ENCODE results near the gene SNRNP48. TPM values are rescaled to one million over a fixed set of nuclear protein-coding genes. Genes with fewer than 3 reads are reported as not detected.

Gene SNRNP48
- total and polyA plus RNA-seq, 2 of the 8 experiments (the other 6 are each of a cell fraction or from before 2014, with no cell fraction given): 7.7 to 21.0 TPM

DNA sequence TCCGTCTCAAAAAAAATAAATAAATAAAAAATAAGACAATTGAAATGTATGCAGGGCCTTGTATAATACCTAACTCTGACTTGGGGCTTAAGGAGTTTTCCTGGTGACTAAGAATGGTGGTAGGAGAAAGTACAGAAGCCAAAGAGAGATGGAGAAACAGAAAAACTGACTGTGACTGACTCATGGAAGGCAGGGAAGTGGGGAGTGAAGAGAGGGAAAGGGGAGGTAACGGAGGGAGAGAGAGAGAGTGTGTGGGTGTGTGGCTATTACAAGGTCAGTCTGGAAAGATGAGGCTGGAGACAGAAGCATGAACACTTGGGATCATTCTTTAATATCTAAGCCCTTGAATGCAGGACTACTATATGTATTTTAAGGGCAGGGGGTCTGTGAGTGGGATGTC is 38.5 kb downstream of the SNRNP48 start (continued):
- TF ChIP-seq, protein P1, sequence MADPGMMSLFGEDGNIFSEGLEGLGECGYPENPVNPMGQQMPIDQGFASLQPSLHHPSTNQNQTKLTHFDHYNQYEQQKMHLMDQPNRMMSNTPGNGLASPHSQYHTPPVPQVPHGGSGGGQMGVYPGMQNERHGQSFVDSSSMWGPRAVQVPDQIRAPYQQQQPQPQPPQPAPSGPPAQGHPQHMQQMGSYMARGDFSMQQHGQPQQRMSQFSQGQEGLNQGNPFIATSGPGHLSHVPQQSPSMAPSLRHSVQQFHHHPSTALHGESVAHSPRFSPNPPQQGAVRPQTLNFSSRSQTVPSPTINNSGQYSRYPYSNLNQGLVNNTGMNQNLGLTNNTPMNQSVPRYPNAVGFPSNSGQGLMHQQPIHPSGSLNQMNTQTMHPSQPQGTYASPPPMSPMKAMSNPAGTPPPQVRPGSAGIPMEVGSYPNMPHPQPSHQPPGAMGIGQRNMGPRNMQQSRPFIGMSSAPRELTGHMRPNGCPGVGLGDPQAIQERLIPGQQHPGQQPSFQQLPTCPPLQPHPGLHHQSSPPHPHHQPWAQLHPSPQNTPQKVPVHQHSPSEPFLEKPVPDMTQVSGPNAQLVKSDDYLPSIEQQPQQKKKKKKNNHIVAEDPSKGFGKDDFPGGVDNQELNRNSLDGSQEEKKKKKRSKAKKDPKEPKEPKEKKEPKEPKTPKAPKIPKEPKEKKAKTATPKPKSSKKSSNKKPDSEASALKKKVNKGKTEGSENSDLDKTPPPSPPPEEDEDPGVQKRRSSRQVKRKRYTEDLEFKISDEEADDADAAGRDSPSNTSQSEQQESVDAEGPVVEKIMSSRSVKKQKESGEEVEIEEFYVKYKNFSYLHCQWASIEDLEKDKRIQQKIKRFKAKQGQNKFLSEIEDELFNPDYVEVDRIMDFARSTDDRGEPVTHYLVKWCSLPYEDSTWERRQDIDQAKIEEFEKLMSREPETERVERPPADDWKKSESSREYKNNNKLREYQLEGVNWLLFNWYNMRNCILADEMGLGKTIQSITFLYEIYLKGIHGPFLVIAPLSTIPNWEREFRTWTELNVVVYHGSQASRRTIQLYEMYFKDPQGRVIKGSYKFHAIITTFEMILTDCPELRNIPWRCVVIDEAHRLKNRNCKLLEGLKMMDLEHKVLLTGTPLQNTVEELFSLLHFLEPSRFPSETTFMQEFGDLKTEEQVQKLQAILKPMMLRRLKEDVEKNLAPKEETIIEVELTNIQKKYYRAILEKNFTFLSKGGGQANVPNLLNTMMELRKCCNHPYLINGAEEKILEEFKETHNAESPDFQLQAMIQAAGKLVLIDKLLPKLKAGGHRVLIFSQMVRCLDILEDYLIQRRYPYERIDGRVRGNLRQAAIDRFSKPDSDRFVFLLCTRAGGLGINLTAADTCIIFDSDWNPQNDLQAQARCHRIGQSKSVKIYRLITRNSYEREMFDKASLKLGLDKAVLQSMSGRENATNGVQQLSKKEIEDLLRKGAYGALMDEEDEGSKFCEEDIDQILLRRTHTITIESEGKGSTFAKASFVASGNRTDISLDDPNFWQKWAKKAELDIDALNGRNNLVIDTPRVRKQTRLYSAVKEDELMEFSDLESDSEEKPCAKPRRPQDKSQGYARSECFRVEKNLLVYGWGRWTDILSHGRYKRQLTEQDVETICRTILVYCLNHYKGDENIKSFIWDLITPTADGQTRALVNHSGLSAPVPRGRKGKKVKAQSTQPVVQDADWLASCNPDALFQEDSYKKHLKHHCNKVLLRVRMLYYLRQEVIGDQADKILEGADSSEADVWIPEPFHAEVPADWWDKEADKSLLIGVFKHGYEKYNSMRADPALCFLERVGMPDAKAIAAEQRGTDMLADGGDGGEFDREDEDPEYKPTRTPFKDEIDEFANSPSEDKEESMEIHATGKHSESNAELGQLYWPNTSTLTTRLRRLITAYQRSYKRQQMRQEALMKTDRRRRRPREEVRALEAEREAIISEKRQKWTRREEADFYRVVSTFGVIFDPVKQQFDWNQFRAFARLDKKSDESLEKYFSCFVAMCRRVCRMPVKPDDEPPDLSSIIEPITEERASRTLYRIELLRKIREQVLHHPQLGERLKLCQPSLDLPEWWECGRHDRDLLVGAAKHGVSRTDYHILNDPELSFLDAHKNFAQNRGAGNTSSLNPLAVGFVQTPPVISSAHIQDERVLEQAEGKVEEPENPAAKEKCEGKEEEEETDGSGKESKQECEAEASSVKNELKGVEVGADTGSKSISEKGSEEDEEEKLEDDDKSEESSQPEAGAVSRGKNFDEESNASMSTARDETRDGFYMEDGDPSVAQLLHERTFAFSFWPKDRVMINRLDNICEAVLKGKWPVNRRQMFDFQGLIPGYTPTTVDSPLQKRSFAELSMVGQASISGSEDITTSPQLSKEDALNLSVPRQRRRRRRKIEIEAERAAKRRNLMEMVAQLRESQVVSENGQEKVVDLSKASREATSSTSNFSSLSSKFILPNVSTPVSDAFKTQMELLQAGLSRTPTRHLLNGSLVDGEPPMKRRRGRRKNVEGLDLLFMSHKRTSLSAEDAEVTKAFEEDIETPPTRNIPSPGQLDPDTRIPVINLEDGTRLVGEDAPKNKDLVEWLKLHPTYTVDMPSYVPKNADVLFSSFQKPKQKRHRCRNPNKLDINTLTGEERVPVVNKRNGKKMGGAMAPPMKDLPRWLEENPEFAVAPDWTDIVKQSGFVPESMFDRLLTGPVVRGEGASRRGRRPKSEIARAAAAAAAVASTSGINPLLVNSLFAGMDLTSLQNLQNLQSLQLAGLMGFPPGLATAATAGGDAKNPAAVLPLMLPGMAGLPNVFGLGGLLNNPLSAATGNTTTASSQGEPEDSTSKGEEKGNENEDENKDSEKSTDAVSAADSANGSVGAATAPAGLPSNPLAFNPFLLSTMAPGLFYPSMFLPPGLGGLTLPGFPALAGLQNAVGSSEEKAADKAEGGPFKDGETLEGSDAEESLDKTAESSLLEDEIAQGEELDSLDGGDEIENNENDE (IDR thresholded peaks at IDR 0.05; ENCODE audit: insufficient replicate concordance, low read length): no peak
- TF ChIP-seq SRF (IDR thresholded peaks at IDR 0.05; ENCODE audit: low read depth, low read length) (no peak), EZH2 (IDR thresholded peaks at IDR 0.05; ENCODE audit: low read depth, low read length, severe bottlenecking) (no peak), POU5F1 (IDR thresholded peaks at IDR 0.05; ENCODE audit: low read depth, low read length) (no peak), SP1 (IDR thresholded peaks at IDR 0.05; ENCODE audit: low read depth, low read length) (no peak), RBBP5 (IDR thresholded peaks at IDR 0.05; ENCODE audit: borderline replicate concordance, low read depth, low read length) (no peak), RNF2 (IDR thresholded peaks at IDR 0.05; ENCODE audit: borderline replicate concordance, low read depth, low read length, missing control alignments, poor library complexity, severe bottlenecking) (no peak)

Data from H1 (cell line).